B cell (primary cell): ENCODE results near the gene PRRC2B. TPM values are rescaled to one million over a fixed set of nuclear protein-coding genes. Genes with fewer than 3 reads are reported as not detected.

Experiments
- ATAC-seq: fragments of 200-7000 bp; cut with Tn5 transposase; one replicate; pipeline ENCODE4 v1.10.0; 2021; ENCODE audit warnings: low read depth, mild to moderate bottlenecking, moderate number of reproducible peaks, moderate library complexity
- CTCF ChIA-PET: fragments of 350-600 bp; sonication (Branson Sonifier 250); formaldehyde crosslinking; loops from one replicate; lab custom pipeline; 2021; ENCODE audit warnings: antibody characterized with exemption, inconsistent platforms; lab: Charles Lee
- POLR2A ChIA-PET: fragments of 350-600 bp; sonication (Branson Sonifier 250); formaldehyde crosslinking; loops from one replicate; lab custom pipeline; 2021; ENCODE audit warnings: antibody characterized with exemption; lab: Charles Lee
- DNase-seq: peaks from one replicate; pipeline ENCODE4 v3.0.0; 2013
- H2AFZ ChIP-seq: 2 replicates; pipeline ENCODE4 v1.6.1; 2012; ENCODE audit warnings: mild to moderate bottlenecking, low read depth, low read length; ENCODE audit not compliant: insufficient read depth, poor library complexity, severe bottlenecking
- H3K27ac ChIP-seq, 2 donors: 1 replicate in 1 of 2; 2 replicates in 1 of 2; pipeline ENCODE4 v1.5.1; 2012 to 2013; ENCODE audit warnings: low read length in 2 of 2, mild to moderate bottlenecking in 2 of 2, moderate library complexity in 1 of 2
- H3K27me3 ChIP-seq, 4 experiments: fragments of 200-600 bp in 1 of 4; sonication (generic) in 1 of 4; replicated peaks in 1 of 4; 1 replicate in 2 of 4; 2 replicates in 2 of 4; pipeline versions ENCODE4 v1.6.1 to v1.7.0; 2013 to 2016; ENCODE audit warnings: low read length in 3 of 4, mild to moderate bottlenecking in 2 of 4, mixed read lengths in 1 of 4, moderate library complexity in 1 of 4; ENCODE audit not compliant: insufficient read depth in 4 of 4, control insufficient read depth in 3 of 4; ENCODE audit errors: control extremely low read depth in 1 of 4
- H3K36me3 ChIP-seq, 2 experiments: replicated peaks in 1 of 2; 1 replicate in 1 of 2; 2 replicates in 1 of 2; pipeline versions ENCODE4 v1.6.1 to v1.7.1; 2013; ENCODE audit warnings: low read length in 1 of 2; ENCODE audit not compliant: insufficient read depth in 2 of 2, control insufficient read depth in 1 of 2; ENCODE audit errors: control extremely low read depth in 1 of 2, extremely low read depth in 1 of 2
- H3K4me1 ChIP-seq, 2 donors: fragments of 200-600 bp in 1 of 2; sonication (generic) in 1 of 2; 1 replicate in 1 of 2; 2 replicates in 1 of 2; pipeline versions ENCODE4 v1.5.1 to v1.6.1; 2013 to 2017; ENCODE audit warnings: low read length in 2 of 2; ENCODE audit not compliant: control insufficient read depth in 2 of 2, insufficient read depth in 2 of 2
- H3K4me2 ChIP-seq: replicated peaks from 2 replicates; pipeline ENCODE3; 2012; ENCODE audit warnings: mild to moderate bottlenecking, low read depth, low read length; ENCODE audit not compliant: poor library complexity, severe bottlenecking
- H3K4me3 ChIP-seq, 5 experiments: fragments of 200-600 bp in 1 of 5; sonication (generic) in 1 of 5; 1 replicate in 3 of 5; 2 replicates in 2 of 5; pipeline versions ENCODE4 v1.5.1 to v1.7.0; 2011 to 2016; ENCODE audit warnings: low read length in 4 of 5, mild to moderate bottlenecking in 4 of 5, low read depth in 2 of 5, control low read depth in 1 of 5, moderate library complexity in 1 of 5; ENCODE audit not compliant: insufficient read depth in 1 of 5; ENCODE audit errors: control extremely low read depth in 1 of 5, extremely low read depth in 1 of 5
- H3K79me2 ChIP-seq: fragments of 200-600 bp; sonication (generic); one replicate; pipeline ENCODE4 v1.6.0; 2016; ENCODE audit warnings: low read length; ENCODE audit not compliant: control insufficient read depth, insufficient read depth
- H3K9ac ChIP-seq: fragments of 200-600 bp; sonication (generic); 2 replicates; pipeline ENCODE4 v1.6.1; 2017; ENCODE audit warnings: mild to moderate bottlenecking, low read length, moderate library complexity
- H3K9me3 ChIP-seq, 3 donors: one replicate each; pipeline versions ENCODE4 v1.6.1 to v1.7.1; 2013; ENCODE audit warnings: low read length in 2 of 3; ENCODE audit not compliant: control insufficient read depth in 2 of 3, insufficient read depth in 1 of 3; ENCODE audit errors: control extremely low read depth in 1 of 3
- H4K20me1 ChIP-seq: 2 replicates; pipeline ENCODE4 v1.6.0; 2012; ENCODE audit warnings: mild to moderate bottlenecking, low read length; ENCODE audit not compliant: insufficient read depth, control insufficient read depth, poor library complexity, severe bottlenecking
- H3K27ac Mint-ChIP-seq: one replicate; pipeline ENCODE4 v1.8.0; 2021; ENCODE audit warnings: mixed read lengths
- H3K27me3 Mint-ChIP-seq: one replicate; pipeline ENCODE4 v1.8.0; 2021; ENCODE audit warnings: mixed read lengths
- H3K4me1 Mint-ChIP-seq: one replicate; pipeline ENCODE4 v1.8.0; 2021; ENCODE audit warnings: mixed read lengths
- H3K4me3 Mint-ChIP-seq: one replicate; pipeline ENCODE4 v1.8.0; 2021; ENCODE audit warnings: mixed read lengths
- H3K9me3 Mint-ChIP-seq: one replicate; pipeline ENCODE4 v1.8.0; 2022; ENCODE audit warnings: mixed read lengths; ENCODE audit not compliant: insufficient read depth
- CTCF ChIP-seq: fragments of 200-600 bp; IDR thresholded peaks from one replicate; pipeline ENCODE4 v1.8.0; 2022; ENCODE audit warnings: antibody characterized with exemption, mild to moderate bottlenecking
- EZH2 ChIP-seq: IDR thresholded peaks from 2 replicates; pipeline ENCODE4 v1.6.1; 2012; ENCODE audit warnings: borderline replicate concordance, low read depth, mild to moderate bottlenecking, moderate library complexity, low read length; ENCODE audit not compliant: insufficient read depth, poor library complexity, severe bottlenecking
- WGBS: methylation state at CpG from one replicate; pipeline ENCODE4 v1.1.5; 2013; ENCODE audit warnings: missing lambda C conversion rate; ENCODE audit not compliant: insufficient coverage; 5-methylcytosine and 5-hydroxymethylcytosine counted together
- intact Hi-C: fragments of 100-400 bp; cut with micrococcal nuclease; formaldehyde crosslinking; loops from one replicate; pipeline ENCODE4 v1.10.0; 2022
- polyA plus RNA-seq: library from polyadenylated mRNA; depleted of rRNA; stranded (reverse); fragments of >200 nt; gene quantifications from 2 replicates; pipeline ENCODE4 v1.2.3, GENCODE V29; 2012
- total RNA-seq, 2 donors: library from RNA; stranded (reverse); fragments of 120-200 nt in 1 of 2; gene quantifications; 1 replicate in 1 of 2; 2 replicates in 1 of 2; pipeline versions ENCODE4 v1.2.3 to v1.2.4, GENCODE V29; 2013 to 2022

Gene PRRC2B
- total and polyA plus RNA-seq, 2 donors (not counting 1 experiment from before 2014, with no cell fraction given): 63.9 to 268 TPM

- H3K9ac ChIP-seq: no peak overlapping the region
- CTCF ChIA-PET: interaction anchor here (0.9 to 5.0 kb wide), 3 partner anchors 9 to 126 kb away, joined by 3 to 29 read pairs (median 3); no protein-coding TSS in a partner anchor
- DNase-seq (no peak), ATAC-seq (no peak)
- no peak overlapping the region for H3K4me3 ChIP-seq
- H3K9me3 ChIP-seq: no peaks in the 10 kb centered on the region
- no peak overlapping the region for H2AFZ ChIP-seq
- H3K27me3 ChIP-seq: no peaks in the 10 kb centered on the region
- POLR2A ChIA-PET: no interaction called here
- TF ChIP-seq CTCF (peak; percentile 23), EZH2 (no peak)
- 98% methylated on average over 36 of the region's 40 CpGs for WGBS
- H3K27ac ChIP-seq: no peak overlapping the region
- Mint-ChIP-seq H3K27ac (no peak overlapping the region), H3K4me3 (no peak overlapping the region), H3K9me3 (no peaks in the 10 kb centered on the region), H3K4me1 (peaks cover 1% of the 10 kb centered on the region), H3K27me3 (no peaks in the 10 kb centered on the region)
- H3K4me1 ChIP-seq: no peaks in the 10 kb centered on the region
- H3K4me2 ChIP-seq: no peak overlapping the region
- intact Hi-C loops: no loop called here
- H4K20me1 ChIP-seq: peaks cover 76% of the 10 kb centered on the region
- H3K79me2 ChIP-seq: peaks cover 42% of the 10 kb centered on the region
- H3K36me3 ChIP-seq: peaks cover 4 to 93% of the 10 kb centered on the region in 2 experiments
Measured at GRCh38 chr9:131475956-131476776, 82.3 kb downstream of the PRRC2B start.

- ChIA-PET POLR2A (no interaction called here), CTCF (interaction anchor here (0.6 to 5.0 kb wide), 5 partner anchors 10 to 127 kb away, joined by 3 to 29 read pairs (median 3); no protein-coding TSS in a partner anchor)
- Mint-ChIP-seq H3K27ac (no peak overlapping the region), H3K9me3 (no peaks in the 10 kb centered on the region), H3K4me3 (no peak overlapping the region), H3K27me3 (no peaks in the 10 kb centered on the region), H3K4me1 (peaks cover 1% of the 10 kb centered on the region)
- no peaks in the 10 kb centered on the region for H3K9me3 ChIP-seq
- ATAC-seq (no peak), DNase-seq (no peak)
- no peak overlapping the region for H3K27ac ChIP-seq
- H3K27me3 ChIP-seq: no peaks in the 10 kb centered on the region
- no peak overlapping the region for H3K4me3 ChIP-seq
- H4K20me1 ChIP-seq: peaks cover 78% of the 10 kb centered on the region
- H3K4me2 ChIP-seq: no peak overlapping the region
- no peaks in the 10 kb centered on the region for H3K4me1 ChIP-seq
- H3K36me3 ChIP-seq: peaks cover 0 to 90% of the 10 kb centered on the region in 2 experiments
- 97% methylated on average over 18 of the region's 18 CpGs for WGBS
- no peak overlapping the region for H2AFZ ChIP-seq
- intact Hi-C loops: no loop called here
- H3K79me2 ChIP-seq: peaks cover 36% of the 10 kb centered on the region
- no peak overlapping the region for H3K9ac ChIP-seq
- TF ChIP-seq CTCF (no peak), EZH2 (no peak)
Measured at GRCh38 chr9:131476777-131477345, 83.0 kb downstream of the PRRC2B start.
